GM12878 (cell line): ENCODE measurements around the gene SLX4IP.

ENCODE experiments used
- IRF3 ChIP-seq: fragments of 450-650 bp; IDR thresholded peaks from 2 replicates; pipeline ENCODE4 v1.6.1; 2014; ENCODE audit warnings: mild to moderate bottlenecking
- POLR2AphosphoS5 ChIP-seq: IDR thresholded peaks from 2 replicates; pipeline ENCODE4 v1.6.1; 2011; ENCODE audit warnings: mild to moderate bottlenecking, low read length, inconsistent platforms
- SP1 ChIP-seq: IDR thresholded peaks from one replicate; pipeline ENCODE4 v1.6.1; 2011; ENCODE audit warnings: low read depth, low read length

GRCh38 chr20:10466325-10466724 lies 31.2 kb downstream of the SLX4IP start:
- TF ChIP-seq SP1 (no peak), POLR2AphosphoS5 (no peak), IRF3 (no peak)
